Endothelial cell of umbilical vein (primary cell): Measurements from ENCODE around the gene TPST1. TPM values are rescaled to one million over a fixed set of nuclear protein-coding genes. Genes with fewer than 3 reads are reported as not detected.

Source experiments
- BruUV-seq: library from RNA; stranded (reverse); fragments of 400-500 nt; replicated peaks from 2 replicates; lab custom pipeline; 2021; lab: Mats Ljungman, UMichigan
- CTCF ChIA-PET: fragments of 300-600, 350-600 bp; sonication (Branson Sonifier 250); formaldehyde crosslinking; loops from one replicate; lab custom pipeline; 2021; ENCODE audit warnings: antibody characterized with exemption, inconsistent platforms; lab: Charles Lee
- POLR2A ChIA-PET: fragments of 300-600, 350-600 bp; sonication (Branson Sonifier 250); formaldehyde crosslinking; loops from one replicate; lab custom pipeline; 2021; ENCODE audit warnings: antibody characterized with exemption, inconsistent platforms; lab: Charles Lee
- DNase-seq: peaks from one replicate; pipeline ENCODE4 v3.0.0-alpha.2; 2011; ENCODE audit warnings: low read depth, low spot score
- FAIRE-seq: peaks from 2 replicates; lab custom pipeline; 2011; peaks lifted over from hg19 to GRCh38; lab: Jason Lieb, UNC
- H2AFZ ChIP-seq: 2 replicates; pipeline ENCODE4 v1.6.0; 2012; ENCODE audit warnings: low read depth, low read length, control low read depth, inconsistent platforms
- H3K27ac ChIP-seq: 2 replicates; pipeline ENCODE4 v1.5.1; 2011; ENCODE audit warnings: low read depth, mild to moderate bottlenecking, control low read depth, low read length, moderate library complexity; ENCODE audit not compliant: insufficient read depth
- H3K27me3 ChIP-seq, 2 experiments: 2 replicates each; pipeline versions ENCODE4 v1.6.0 to v1.6.1; 2011; ENCODE audit warnings: low read length in 2 of 2, mixed read lengths in 1 of 2; ENCODE audit not compliant: control insufficient read depth in 2 of 2, insufficient read depth in 2 of 2
- H3K36me3 ChIP-seq, 2 experiments: 2 replicates in 1 of 2; 3 replicates in 1 of 2; pipeline ENCODE4 v1.5.1; 2011; ENCODE audit warnings: low read length in 2 of 2, mild to moderate bottlenecking in 1 of 2, moderate library complexity in 1 of 2; ENCODE audit not compliant: control insufficient read depth in 2 of 2, insufficient read depth in 2 of 2; ENCODE audit errors: extremely low read depth in 1 of 2
- H3K4me1 ChIP-seq: 3 replicates; pipeline ENCODE4 v1.5.1; 2011; ENCODE audit warnings: mild to moderate bottlenecking, low read length; ENCODE audit not compliant: control insufficient read depth, insufficient read depth; ENCODE audit errors: extremely low read depth
- H3K4me2 ChIP-seq: 2 replicates; pipeline ENCODE4 v1.6.1; 2011; ENCODE audit warnings: low read length, control low read depth, mixed read lengths; ENCODE audit not compliant: insufficient read depth
- H3K4me3 ChIP-seq, 3 experiments: fragments of 200-600 bp in 1 of 3; sonication (generic), shearing (Covaris generic) in 1 of 3; replicated peaks in 1 of 3; 2 replicates each; pipeline ENCODE4 v1.5.1; 2011 to 2016; ENCODE audit warnings: control low read depth in 3 of 3, low read length in 3 of 3, mild to moderate bottlenecking in 2 of 3, inconsistent platforms in 1 of 3, low read depth in 1 of 3, moderate library complexity in 1 of 3; ENCODE audit not compliant: insufficient read depth in 1 of 3
- H3K79me2 ChIP-seq: 2 replicates; pipeline ENCODE4 v1.6.0; 2012; ENCODE audit warnings: low read length, inconsistent platforms; ENCODE audit not compliant: control insufficient read depth, insufficient read depth
- H3K9ac ChIP-seq: replicated peaks from 2 replicates; pipeline ENCODE3; 2011; ENCODE audit warnings: low read length, control low read depth; ENCODE audit not compliant: insufficient read depth; ENCODE audit errors: extremely low read depth
- H3K9me1 ChIP-seq: replicated peaks from 3 replicates; pipeline ENCODE4 v1.6.0; 2011; ENCODE audit warnings: mild to moderate bottlenecking, low read length; ENCODE audit not compliant: control insufficient read depth, insufficient read depth; ENCODE audit errors: extremely low read depth
- H3K9me3 ChIP-seq: replicated peaks from 2 replicates; pipeline ENCODE4 v1.5.1; 2012; ENCODE audit warnings: low read length, inconsistent platforms; ENCODE audit not compliant: control insufficient read depth, insufficient read depth
- H4K20me1 ChIP-seq: replicated peaks from 2 replicates; pipeline ENCODE3; 2011; ENCODE audit warnings: mild to moderate bottlenecking, low read length; ENCODE audit not compliant: control insufficient read depth, insufficient read depth; ENCODE audit errors: extremely low read depth
- EZH2 ChIP-seq: IDR thresholded peaks from 2 replicates; pipeline ENCODE4 v1.6.1; 2012; ENCODE audit warnings: borderline replicate concordance, low read depth, mild to moderate bottlenecking, moderate library complexity, low read length, inconsistent platforms; ENCODE audit not compliant: severe bottlenecking
- FOS ChIP-seq: IDR thresholded peaks from 2 replicates; pipeline ENCODE4 v1.6.1; 2011; ENCODE audit warnings: mild to moderate bottlenecking, low read length, moderate library complexity, borderline replicate concordance; ENCODE audit not compliant: insufficient read depth
- GATA2 ChIP-seq: IDR thresholded peaks from 2 replicates; pipeline ENCODE4 v1.7.0; 2011; ENCODE audit warnings: low read depth, mild to moderate bottlenecking, moderate library complexity, mixed read lengths, low read length; ENCODE audit not compliant: insufficient read length, insufficient read depth
- JUN ChIP-seq: IDR thresholded peaks from 2 replicates; pipeline ENCODE4 v1.6.1; 2011; ENCODE audit warnings: borderline replicate concordance, low read depth; ENCODE audit not compliant: insufficient read length, insufficient read depth
- MAX ChIP-seq: IDR thresholded peaks from 2 replicates; pipeline ENCODE4 v1.6.1; 2011; ENCODE audit not compliant: insufficient read depth, insufficient read length
- MYC ChIP-seq: IDR thresholded peaks from one replicate; pipeline ENCODE4 v1.6.1; 2011; ENCODE audit warnings: mild to moderate bottlenecking, low read depth, low read length
- POLR2A ChIP-seq: IDR thresholded peaks from 2 replicates; pipeline ENCODE4 v1.6.1; 2012; ENCODE audit warnings: low read depth, mild to moderate bottlenecking, control low read depth, low read length
- POLR2AphosphoS5 ChIP-seq: IDR thresholded peaks from 2 replicates; pipeline ENCODE4 v1.6.1; 2012; ENCODE audit warnings: low read depth, mild to moderate bottlenecking, control low read depth, low read length, moderate library complexity; ENCODE audit not compliant: insufficient read depth
- dilution Hi-C: fragments of 300-500 bp; cut with MboI; formaldehyde crosslinking; loops from one replicate; pipeline ENCODE4 v1.15.0; 2019; ENCODE audit warnings: low sequenced_read_pairs; ENCODE audit not compliant: extremely low pct_ligation_motif_present
- intact Hi-C: fragments of 100-400 bp; cut with micrococcal nuclease; formaldehyde crosslinking; loops from one replicate; pipeline ENCODE4 v1.10.0; 2022
- polyA plus RNA-seq, 4 experiments: library from polyadenylated mRNA; depleted of rRNA in 3 of 4; stranded (reverse) in 3 of 4; unstranded in 1 of 4; fragments of >200 nt; gene quantifications; 2 replicates each; pipeline versions ENCODE4 v1.2.1 to v1.2.3, GENCODE V29; 2011 to 2012; ENCODE audit warnings: missing spikeins in 1 of 4
- total RNA-seq: library from RNA; stranded (reverse); gene quantifications from 2 replicates; pipeline ENCODE4 v1.2.3, GENCODE V29; 2021
- TF ChIP-seq, protein P1 (sequence below), 2 donors: IDR thresholded peaks; 1 replicate in 1 of 2; 2 replicates in 1 of 2; pipeline ENCODE4 v1.5.1; 2011; ENCODE audit warnings: low read length in 2 of 2, mild to moderate bottlenecking in 2 of 2, moderate library complexity in 2 of 2, control low read depth in 1 of 2, inconsistent platforms in 1 of 2, low read depth in 1 of 2; ENCODE audit not compliant: insufficient read depth in 1 of 2; ENCODE audit errors: extremely low read depth in 1 of 2

The TPST1 gene
- total and polyA plus RNA-seq, 2 donors (not counting 3 experiments of a cell fraction or from before 2014, with no cell fraction given): 18.7 to 21.0 TPM

- Histone ChIP-seq H3K27me3 (no peaks in the 10 kb centered on the region), H3K9me1 (no peaks in the 10 kb centered on the region), H3K4me2 (no peak overlapping the region), H3K79me2 (no peaks in the 10 kb centered on the region), H4K20me1 (no peaks in the 10 kb centered on the region), H3K9ac (no peak overlapping the region), H3K4me3 (no peak overlapping the region), H3K9me3 (no peaks in the 10 kb centered on the region), H2AFZ (no peak overlapping the region), H3K27ac (no peak overlapping the region), H3K4me1 (no peaks in the 10 kb centered on the region), H3K36me3 (peaks cover 0 to 3% of the 10 kb centered on the region in 2 experiments)
- dilution Hi-C loops: no loop called here
- no TSS peak for BruUV-seq
- CTCF ChIA-PET: interaction anchor here (1.4 kb wide), 1 partner anchor 9 kb away, joined by 3 read pairs; no protein-coding TSS in a partner anchor
- DNase-seq: no peak
- POLR2A ChIA-PET: no interaction called here
- intact Hi-C loops: no loop called here
- TF ChIP-seq POLR2AphosphoS5: no peak
- no peak for TF ChIP-seq JUN
- no peak for TF ChIP-seq GATA2
- TF ChIP-seq FOS: no peak
- no peak for TF ChIP-seq EZH2
- TF ChIP-seq POLR2A: no peak
- TF ChIP-seq MYC: no peak
- TF ChIP-seq, protein P1, sequence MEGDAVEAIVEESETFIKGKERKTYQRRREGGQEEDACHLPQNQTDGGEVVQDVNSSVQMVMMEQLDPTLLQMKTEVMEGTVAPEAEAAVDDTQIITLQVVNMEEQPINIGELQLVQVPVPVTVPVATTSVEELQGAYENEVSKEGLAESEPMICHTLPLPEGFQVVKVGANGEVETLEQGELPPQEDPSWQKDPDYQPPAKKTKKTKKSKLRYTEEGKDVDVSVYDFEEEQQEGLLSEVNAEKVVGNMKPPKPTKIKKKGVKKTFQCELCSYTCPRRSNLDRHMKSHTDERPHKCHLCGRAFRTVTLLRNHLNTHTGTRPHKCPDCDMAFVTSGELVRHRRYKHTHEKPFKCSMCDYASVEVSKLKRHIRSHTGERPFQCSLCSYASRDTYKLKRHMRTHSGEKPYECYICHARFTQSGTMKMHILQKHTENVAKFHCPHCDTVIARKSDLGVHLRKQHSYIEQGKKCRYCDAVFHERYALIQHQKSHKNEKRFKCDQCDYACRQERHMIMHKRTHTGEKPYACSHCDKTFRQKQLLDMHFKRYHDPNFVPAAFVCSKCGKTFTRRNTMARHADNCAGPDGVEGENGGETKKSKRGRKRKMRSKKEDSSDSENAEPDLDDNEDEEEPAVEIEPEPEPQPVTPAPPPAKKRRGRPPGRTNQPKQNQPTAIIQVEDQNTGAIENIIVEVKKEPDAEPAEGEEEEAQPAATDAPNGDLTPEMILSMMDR (IDR thresholded peaks at IDR 0.05; ENCODE audit: extremely low read depth in 1 of 2, insufficient read depth in 1 of 2, low read depth in 1 of 2, low read length in 2 of 2): no peak
- no peak for TF ChIP-seq MAX
- no peak for FAIRE-seq
These were observed 150.6 kb downstream of the TPST1 start for GRCh38 chr7:66355756-66356155.
